ENCODE measurements around the gene DUSP8.
"Not testable (repeated sequence)": the region's sequence is repeated elsewhere in the genome, so short reads cannot be mapped to it uniquely, and the experiment has no call there.

The DUSP8 gene

DNA sequence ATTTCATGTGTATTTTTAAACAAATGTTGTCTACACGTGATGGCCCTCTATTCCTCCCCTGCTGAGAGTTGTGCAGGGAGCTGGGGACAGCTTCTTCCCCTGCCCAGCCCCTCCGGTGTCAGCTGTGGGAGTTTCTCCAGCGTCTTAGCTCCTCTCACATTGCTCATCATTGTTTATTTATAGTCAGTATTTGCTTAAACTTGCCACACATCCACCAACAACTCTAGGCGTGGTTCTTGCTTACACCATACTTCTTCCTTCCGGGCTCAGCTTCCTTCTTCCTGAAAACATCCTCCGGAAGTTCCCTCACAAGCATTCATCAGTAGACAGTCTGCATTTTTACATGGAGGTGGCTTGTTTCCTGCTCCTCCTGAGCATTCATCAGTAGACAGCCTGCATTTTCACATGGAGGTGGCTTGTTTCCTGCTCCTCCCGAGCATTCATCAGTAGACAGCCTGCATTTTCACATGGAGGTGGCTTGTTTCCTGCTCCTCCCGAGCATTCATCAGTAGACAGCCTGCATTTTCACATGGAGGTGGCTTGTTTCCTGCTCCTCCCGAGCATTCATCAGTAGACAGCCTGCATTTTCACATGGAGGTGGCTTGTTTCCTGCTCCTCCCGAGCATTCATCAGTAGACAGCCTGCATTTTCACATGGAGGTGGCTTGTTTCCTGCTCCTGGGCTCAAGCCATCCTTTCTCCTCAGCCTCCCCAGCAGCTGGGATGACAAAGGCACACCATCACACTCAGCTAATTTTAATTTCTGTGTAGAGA lies 17.3 kb upstream of the DUSP8 start:
- DNase-seq = not testable (repeated sequence)

DNA sequence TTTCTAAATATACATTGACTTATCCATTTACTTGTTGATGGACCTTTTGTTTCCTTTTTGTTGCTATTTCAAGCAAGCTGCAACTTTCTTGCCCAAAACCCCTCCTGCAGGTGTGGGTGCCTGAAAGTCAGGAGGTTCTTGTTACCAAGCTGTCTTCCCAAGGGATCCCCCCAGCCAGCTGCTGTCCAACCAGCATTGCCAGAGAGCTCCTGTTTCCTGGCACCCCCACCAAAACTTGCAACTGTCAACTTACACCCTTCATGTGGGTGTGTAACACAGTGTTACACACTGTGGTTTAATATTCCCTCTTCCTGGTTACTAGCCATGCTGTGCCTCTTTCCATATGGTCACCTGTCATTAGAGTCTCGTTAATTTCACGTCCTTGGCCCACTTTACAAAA lies 14.6 kb upstream of the DUSP8 start:
- no peak for DNase-seq

DNA sequence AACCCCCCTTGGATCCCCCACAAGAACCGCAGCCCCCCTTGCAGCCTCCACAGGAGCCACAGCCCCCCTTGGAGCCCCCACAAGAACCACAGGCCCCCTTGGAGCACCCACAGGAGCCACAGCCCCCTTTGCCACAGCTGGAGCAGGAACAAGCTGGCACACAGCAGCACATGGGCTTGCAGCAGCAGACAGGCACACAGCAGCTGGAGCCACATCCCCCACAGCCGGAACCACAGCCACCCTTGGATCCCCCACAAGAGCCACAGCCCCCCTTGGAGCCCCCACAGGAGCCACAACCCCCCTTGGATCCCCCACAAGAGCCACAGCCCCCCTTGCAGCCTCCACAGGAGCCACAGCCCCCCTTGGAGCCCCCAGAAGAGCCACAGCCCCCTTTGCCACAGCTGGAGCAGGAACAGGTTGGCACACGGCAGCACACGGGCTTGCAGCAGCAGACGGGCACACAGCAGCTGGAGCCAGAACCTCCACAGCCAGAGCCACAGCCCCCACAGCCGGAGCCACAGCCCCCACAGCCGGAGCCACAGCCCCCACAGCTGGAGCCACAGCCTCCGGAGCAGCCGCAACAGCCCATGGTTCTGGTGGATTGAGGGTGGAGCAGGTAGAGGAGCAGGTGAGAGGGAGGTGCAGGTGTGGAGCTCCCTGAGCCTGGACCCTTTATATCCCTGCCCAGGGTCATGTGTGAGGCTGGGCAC lies 12.7 kb upstream of the DUSP8 start, which contains the start of gene KRTAP5-1:
TSS of gene KRTAP5-1 (minus strand) at position 623 of the 710 bp plus-strand sequence. CDS start at position 589, 34 bp downstream.
- not testable (repeated sequence) for DNase-seq

DNA sequence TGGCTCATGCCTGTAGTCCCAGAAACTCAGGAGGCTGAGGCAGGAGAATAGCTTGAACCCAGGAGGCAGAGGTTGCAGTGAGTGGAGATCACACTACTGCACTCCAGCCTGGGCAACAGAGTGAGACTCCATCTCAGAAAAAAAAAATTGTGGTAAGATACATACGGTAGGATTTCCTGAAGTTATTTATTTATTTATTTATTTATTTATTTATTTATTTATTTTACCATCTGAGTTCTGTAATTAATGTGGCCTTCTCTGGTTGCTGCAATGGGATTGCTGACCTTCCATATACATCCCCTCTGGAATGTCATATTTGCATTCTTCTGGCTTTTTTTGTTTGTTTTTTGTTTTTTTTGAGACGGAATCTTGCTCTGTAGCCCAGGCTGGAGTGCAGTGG lies 10.8 kb upstream of the DUSP8 start:
- not testable (repeated sequence) for DNase-seq

DNA sequence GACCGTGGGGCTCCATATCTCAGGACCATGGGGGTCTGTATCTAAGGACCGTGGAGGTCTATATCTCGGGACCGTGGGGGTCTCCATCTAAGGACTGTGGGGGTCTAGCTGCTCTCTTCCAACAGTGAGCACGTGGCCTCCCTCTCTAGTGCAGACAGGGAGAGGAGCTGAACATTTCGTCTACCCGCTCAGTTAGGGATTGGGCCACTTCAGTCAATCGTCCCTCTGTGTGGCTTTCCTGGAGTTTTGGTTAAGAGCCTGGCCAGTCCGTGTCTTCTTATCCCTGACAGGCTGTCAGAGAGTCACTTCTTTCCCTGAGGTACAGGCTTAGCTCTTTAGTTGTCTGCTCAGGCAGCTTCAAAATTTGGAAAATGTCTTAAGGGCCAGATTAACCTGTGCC lies 9.9 kb upstream of the DUSP8 start:
- DNase-seq = no peak

DNA sequence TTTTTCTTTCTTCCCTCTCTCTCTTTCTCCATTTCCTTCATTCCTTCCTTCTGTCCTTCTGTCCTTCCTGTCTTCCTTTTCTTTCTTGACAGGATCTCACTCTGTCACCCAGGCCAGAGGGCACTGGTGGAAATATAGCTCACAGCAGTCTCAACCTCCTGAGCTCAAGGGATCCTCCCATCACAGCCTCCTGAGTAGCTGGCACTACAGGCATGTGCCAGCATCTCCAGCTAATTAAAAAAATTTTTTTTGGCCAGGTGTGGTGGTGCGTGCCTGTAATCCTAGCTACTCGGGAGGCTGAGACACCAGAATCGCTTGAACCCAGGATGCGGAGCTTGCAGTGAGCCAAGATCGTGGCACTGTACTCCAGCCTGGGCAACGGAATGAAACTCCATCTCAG lies 4.8 kb upstream of the DUSP8 start:
- DNase-seq = no peak

DNA sequence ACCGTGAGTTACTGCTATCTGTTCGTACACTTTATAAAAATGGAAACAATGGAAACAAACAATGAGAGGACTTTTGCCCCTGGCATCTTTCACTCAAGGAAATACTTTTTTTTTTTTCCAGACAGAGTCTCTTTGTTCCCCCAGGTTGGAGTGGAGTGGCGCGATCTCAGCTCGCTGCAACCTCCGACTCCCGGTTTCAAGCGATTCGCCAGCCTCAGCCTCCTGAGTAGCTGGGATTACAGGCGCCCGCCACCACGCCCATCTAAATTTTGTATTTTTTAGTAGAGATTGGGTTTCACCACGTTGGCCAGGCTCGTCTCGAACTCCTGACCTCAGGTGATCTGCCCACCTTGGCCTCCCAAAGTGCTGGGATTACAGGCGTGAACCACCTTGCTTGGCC lies 3.7 kb upstream of the DUSP8 start:
- not testable (repeated sequence) for DNase-seq

DNA sequence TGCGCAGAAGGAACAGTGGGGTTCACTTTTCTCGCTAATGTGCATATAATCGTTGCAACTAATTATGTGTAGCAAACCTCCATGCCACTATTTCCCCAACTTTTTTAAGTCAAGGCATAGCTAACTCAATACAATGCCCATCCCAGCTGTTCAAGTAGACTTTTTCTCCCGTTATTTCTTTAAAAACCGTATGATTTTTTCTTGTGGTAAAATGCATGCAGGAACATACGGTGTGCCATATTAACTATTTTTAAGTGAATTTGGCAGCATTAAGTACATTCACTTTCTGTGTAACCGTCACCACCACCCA lies 2.8 kb upstream of the DUSP8 start:
- no peak for DNase-seq

DNA sequence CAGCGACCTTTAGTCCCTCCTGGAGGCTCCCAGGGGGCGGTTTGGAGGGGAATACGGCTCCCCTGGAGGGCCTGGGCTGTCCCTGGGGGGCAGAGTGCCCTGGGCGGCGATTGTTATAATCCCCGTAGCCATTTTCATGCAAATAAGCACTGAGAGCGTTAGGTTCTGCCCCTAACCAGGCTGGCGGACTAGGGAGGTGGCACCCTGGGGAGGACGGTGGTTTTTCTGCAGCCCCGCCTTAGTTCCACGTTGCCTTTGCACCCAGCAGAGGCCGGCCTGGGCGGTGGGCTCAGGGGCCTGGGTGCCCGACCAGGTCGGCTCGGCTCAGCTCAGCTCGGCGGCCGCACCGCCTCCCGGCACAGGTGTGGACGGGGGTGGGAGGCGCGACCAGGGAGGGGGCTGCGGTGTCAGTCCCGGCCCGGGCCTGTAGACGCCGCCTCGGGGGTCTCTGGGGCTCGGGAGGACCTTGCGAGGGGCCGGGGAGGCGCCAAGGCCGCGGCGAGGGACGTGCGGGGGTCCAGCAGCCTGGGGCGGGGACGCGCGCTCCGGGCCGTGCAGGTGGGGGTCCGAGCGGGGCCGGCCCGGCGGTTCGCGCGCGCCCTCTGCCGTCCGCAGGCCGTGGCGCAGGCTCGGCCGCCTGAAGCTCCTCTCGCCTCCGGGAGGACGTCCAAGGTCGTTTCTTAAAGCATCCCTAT lies 2.3 kb upstream of the DUSP8 start:
- peak; percentile 54 for DNase-seq

DNA sequence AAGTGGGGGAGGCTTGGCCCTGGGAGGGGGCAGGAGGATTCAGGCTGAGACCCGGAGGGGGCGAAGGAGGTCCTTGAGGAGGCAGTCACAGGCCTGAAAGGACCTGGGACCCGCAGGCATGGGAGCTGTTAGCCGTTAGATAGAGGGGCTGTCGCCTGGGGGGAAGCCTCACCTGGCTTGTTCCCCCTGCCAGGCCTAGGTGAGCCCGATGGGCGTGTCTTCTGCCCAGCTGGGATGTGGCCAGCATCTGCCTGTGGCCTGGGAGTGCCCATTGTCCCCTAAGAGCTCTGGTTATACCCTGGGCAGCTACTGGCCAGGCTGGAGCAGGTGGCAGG lies 1.8 kb upstream of the DUSP8 start:
- DNase-seq = no peak

DNA sequence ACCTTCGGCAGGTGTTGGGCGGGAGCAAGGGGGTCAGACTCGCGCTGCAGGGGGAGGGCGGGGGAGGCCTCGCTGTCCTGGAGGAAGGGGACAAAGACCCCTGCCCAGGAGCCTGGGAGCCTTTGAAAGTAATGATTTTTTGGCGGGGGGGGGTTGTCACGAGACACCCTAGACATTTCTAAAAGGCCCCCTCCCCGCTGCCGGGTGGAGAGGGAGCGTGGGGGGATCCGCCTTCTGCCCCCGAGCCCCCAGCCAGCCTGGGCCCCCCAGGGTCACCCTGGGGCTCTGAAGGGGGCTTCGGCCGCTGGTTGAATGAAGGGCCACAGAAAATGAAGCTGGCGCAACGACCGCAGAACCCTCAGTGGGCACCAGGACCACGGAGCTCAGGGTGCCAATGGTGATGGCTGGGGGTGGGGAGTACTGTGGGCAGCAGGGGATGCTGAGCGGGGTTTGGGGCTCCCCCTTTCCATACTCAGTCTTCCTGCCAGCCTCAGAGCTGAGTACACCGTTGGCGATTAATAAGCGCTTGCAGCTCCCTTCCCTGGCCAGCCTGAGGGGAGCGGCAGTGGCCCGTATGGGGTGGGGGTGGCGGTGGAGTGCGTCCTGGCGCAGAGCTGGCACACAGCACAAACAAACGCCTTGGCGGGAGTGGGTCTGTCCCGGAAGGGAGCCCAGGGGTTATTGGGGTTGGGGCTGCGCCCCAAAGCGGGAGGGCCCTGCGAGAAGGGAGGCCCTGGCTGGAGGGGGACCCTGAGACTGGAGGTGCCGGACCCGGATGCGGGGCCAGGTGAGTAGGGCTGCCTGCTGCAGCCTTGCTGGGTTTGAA lies 1.2 kb upstream of the DUSP8 start:
- DNase-seq = peak; percentile 36

DNA sequence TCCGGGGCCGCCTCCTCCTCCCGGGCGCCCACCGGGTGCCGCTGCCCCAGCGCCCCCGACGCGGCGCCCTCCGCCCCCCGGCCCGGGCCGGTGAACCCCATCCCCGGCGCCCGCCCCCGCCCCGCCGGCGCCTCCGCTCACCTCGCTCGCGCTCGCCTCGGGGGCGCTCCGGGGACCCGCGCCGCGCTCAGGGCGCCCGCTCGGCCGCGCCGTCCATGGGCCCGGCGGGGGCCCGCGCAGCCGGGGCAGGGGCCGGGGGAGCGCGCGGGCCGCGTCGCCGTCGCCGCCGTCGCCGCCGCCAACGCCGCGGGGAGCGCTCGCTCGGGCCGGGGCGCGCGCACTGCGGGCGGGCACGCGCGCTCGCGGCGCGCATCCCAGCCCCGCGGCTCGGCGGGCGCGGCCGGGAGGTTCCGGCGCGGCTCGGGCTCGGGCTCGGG lies 293 bp downstream of the DUSP8 start:
- DNase-seq = no peak

DNA sequence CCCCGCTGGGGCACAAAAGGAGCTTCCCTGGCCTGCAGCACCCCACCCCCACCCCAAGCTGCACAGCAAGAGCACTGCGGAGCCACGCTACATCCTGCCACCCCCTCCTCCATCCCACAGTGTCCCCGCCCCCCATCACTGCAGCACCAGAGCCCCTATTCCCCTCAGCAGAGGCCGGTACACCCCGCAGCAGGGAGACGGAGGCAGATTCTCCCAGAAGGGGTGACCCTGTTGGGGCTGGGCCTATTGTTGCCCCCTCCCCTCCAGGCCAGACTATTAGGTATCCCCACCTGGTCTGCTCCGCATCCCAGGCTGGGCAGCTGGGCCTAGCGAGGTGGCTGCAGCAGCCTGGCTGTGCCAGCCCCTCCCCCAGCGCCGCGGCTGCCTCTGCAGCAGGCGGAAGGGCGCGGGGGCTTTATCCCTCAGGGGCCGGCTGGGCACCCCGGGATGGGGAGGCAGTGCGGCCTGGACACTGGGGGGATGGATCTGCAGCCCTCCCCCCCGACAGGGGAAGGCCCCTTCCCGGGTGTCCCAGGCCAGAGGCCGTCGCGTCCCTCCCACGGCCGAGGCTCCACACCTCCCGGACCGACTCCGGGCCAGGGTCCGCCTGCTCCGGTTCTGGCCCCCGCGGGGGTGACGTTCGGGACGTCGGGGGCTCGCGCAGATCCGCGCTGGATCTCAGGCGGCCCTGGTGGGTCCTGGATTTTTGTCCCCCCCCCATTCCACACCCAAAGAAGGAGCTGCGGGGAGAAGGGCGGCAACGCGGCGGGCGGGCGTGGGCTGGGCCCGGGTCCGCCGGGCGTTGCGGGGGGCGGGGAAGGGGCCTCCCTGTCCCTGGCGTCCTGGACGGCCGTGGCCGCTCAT lies 943 bp downstream of the DUSP8 start:
- DNase-seq = no peak

DNA sequence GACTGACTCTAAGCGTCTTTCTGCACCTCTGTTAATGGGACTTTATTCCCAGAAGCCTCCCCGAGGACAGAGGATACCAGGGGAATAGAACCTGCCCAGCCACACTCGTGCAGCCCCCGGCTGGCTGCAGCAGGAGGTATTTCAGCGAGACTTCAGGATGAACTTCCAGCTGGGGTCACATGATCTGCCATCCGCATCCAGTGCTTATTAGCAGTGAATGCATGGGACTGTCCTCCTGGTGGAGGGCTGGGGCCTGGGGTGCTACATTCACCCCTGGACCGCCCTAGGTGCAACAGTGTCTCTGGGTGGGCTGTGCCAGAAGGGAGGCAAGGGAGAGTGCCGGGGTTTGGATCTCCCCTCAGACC lies 1.6 kb downstream of the DUSP8 start:
- no peak for DNase-seq

DNA sequence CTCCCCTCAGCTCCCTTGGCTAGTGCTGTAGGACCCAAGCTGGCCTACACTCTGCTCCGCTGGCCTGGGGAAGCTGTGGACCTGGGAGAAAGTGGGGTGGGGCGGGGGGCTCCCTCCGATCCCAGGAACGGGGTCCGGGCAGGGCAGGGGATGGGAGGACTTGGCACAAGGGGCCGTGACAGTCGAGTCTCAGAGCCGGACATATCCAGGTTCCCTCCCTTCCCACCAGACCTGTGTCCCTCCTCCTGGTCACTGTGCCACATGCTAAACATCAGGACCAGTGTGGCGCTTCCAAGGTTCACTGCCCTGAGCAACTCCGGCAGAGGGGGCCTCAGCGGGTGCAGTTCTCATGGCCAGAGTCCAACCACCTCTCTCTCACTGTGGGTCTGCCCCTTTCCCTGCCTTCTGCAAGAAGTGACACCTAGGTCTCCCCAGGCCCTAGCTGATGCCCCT lies 2.0 kb downstream of the DUSP8 start:
- no peak for DNase-seq

DNA sequence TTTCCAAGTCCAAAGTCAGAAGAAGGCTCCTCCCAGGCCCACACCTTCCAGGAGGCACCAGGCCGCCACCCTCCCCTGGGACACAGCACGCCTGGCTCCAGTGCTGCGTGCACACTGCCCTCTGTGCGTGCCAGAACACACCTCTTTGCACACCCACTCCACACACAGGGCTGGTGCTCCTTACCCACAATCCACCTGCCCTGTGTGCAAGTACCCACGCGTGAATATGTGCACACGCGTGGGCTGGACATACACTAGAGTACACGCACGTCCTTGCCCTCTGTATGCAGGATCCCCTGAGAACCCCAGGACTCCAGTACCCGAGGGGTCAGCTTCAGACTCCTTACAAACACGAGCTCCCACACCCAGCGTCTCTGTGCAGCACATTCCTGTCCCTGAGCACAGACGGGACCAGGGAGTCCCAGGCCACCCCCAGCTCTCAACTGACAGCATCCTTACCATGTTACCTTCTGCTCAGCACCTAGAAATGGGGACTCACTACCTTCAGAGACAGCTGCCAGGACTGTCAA lies 2.8 kb downstream of the DUSP8 start:
- DNase-seq = no peak

DNA sequence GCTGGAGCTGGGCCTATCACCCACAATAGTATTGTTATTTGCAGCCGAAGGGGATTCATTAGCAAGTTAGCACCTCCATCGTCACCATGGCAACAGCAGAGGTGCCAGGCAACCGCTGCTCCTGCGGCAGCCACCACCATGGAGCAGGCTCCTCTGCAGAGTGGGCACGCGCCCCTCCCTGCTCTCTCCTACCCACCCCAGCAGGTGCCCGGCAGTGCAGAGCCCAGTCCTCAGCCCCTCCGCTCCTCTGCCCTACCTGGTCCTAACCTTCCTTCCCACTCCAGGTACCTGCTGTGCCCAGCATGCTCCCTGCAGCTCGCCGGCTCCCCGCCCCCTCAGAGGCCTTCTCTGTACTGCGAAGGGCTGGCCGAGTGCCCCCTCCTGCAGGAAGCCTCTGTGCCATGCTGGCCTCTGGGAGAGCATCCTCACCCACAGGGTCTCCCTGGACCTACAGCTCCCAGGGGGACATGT lies 3.6 kb downstream of the DUSP8 start:
- no peak for DNase-seq

DNA sequence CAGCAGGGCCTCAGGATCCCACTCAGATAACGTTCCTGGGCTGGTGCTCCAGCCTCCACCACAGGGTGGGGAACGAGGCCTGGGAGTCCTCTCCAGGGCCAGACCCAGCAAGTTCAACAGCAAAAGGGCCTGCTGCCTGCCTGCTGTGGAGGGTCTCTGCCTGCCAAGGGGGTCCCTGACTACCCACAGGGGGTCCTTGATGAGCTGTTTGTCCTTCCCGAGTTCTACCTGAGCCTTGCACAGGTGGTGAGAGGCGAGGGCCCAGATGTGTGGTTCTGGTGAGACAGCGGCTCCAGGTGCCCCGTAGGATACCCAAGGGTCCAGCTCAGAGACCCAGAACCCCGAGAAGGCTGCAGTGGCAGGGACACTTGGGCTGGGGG lies 4.4 kb downstream of the DUSP8 start:
- no peak for DNase-seq

DNA sequence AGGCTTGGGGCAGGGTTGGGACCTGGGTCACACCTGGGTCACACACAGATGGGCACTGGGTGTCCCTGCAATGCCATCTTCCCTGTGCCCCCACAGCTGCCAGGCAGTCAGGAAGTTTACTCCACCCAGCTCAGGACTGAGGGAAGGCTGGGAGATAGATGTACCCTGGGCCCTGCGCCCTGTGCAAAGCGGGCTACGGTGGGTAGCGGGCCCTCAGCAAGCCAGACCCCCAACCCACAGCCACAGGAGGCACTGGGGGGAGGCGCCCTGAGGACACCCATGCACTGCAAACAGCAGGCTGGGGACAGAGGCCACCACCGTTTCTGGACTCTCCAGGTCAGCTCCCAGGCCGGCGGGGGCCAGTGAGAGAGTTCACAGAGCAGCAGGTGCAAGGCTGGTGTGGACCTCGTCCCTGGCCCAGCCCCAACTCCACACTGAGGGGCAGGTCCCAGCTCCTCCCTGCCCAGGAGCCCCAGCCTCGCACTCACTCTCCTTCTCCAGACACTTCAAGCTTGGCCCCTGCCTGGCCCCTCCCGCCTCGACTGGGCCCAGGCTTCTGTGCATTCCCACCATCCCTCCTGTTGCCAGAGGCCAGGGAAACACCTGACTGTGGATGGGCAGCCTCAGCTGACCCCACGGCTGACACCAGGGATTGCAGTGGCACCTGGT lies 4.9 kb downstream of the DUSP8 start:
- no peak for DNase-seq

DNA sequence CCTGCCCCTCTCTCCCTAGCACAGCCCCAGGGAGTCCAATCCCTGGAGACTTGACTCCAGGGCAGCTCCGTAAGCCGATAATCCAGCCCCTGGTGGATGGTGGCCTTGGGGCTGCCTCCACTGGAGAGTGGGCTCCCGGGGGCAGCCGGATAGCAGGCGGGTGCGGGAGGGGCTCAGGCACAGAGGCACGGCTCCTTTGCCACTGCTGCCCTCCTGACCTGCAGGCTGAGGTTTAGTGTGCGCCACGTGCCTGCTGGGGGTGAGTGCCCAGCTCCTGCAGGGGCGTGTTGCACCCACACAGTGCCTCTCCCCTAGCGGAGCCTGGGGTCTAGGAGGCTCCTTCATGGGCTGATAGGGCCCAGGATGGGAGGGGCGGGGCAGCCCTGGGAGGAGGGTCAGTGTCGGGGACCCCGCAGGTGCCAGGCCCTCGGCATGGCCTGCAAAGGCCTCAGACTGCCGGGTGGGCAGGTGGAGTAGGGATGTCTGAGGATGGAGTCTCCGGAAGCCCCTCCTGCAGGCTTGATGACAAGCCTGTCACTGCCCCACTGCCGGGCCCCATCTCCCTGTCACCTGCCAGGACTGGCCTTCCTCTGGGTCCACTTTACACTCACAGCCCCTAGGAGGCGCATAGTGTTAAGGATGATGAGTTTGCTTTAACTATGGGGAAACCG lies 5.6 kb downstream of the DUSP8 start:
- no peak for DNase-seq

DNA sequence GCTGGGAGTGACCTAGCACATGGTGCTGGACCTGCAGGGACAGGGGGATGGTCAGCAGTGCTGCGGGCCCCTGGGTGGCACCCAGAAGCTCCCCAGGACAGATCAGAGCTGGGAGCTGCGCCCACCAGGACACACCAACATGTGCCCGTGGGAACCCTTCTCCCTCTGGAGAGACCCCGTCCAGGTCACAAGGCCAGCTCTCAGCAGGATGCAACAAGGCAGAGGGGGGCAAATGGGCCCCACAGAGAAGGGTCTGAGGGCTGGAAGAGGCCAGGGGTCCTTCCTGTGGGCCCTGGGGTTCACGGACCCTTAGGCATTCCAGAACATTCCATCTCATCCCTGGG lies 6.2 kb downstream of the DUSP8 start:
- DNase-seq = no peak
